VCaP (cell line): ENCODE results near the gene ZMYM2.

Experiments
- H3K27ac ChIP-seq: fragments of 450-650 bp; 2 replicates; pipeline ENCODE4 v1.5.1; 2017
- TF ChIP-seq, protein P1 (sequence below): fragments of 450-650 bp; conservative IDR thresholded peaks from 2 replicates; pipeline ENCODE4 v1.5.1; 2017; ENCODE audit warnings: mild to moderate bottlenecking, moderate library complexity

Gene ZMYM2

DNA sequence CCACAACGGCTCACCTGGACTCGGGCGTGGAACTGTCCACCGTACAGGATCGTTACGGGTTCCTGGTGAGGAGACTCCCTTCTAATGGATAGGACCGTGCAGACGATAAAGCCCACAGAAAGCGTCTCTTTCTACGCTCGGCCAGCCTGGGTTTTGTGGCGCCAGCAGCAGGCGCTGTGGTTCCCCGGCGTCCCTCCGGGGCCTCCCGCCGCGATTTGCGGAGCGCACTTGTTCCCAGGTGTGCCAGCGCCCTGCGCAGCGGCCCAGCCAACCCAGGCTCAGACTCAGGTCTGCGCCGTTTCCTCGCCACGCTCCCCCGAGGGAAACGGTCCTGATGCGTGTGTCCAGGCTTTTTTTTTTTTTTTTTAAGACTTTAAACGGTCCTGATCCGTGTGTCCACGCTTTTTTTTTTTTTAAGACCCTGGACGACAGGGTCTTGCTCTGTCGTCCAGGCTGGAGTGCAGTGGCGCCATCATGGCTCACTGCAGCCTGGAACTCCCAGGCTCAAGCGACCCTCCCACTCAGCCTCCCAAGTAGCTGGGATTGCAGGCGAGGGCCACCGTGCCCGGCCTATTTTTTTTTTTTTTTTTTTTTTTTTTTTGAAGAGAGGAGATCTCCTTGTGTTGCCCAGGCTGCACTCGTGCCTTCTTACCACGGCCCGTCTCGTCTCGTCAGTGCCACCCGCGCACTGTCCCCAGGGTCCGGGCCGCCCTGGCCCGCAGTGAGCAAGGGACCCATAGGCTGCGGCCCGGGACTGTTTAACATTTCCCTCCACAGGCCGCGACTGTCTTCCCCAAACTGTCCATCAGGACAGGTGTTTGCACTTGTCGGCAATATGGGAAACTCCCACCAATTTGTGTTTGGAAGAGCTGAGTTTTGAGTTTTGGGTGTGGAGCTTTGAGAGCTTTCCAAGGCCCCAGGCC is 178.5 kb downstream of the ZMYM2 start:
- TF ChIP-seq, protein P1, sequence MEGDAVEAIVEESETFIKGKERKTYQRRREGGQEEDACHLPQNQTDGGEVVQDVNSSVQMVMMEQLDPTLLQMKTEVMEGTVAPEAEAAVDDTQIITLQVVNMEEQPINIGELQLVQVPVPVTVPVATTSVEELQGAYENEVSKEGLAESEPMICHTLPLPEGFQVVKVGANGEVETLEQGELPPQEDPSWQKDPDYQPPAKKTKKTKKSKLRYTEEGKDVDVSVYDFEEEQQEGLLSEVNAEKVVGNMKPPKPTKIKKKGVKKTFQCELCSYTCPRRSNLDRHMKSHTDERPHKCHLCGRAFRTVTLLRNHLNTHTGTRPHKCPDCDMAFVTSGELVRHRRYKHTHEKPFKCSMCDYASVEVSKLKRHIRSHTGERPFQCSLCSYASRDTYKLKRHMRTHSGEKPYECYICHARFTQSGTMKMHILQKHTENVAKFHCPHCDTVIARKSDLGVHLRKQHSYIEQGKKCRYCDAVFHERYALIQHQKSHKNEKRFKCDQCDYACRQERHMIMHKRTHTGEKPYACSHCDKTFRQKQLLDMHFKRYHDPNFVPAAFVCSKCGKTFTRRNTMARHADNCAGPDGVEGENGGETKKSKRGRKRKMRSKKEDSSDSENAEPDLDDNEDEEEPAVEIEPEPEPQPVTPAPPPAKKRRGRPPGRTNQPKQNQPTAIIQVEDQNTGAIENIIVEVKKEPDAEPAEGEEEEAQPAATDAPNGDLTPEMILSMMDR = no peak
- no peak overlapping the region for H3K27ac ChIP-seq

DNA sequence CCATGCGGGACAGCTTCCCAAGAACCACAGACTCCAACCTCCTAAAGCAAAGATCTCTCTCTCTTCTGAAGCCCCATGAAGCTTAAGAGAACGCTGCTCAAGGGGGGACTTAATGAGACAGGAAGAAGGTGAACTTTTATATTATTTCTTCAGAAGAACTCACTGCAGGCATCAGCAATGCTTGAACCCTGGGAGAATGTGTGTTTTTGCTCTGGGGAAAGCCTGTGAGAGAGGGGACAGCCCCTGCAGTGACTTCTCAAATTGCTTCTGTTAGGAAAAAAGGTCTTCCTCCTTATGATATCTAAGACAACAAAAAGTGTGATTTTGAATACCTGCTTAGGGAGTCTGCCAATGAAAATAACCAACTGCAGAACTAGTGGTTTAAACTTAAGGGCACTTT is 179.3 kb downstream of the ZMYM2 start:
- H3K27ac ChIP-seq = no peak overlapping the region
- TF ChIP-seq, protein P1 = no peak

DNA sequence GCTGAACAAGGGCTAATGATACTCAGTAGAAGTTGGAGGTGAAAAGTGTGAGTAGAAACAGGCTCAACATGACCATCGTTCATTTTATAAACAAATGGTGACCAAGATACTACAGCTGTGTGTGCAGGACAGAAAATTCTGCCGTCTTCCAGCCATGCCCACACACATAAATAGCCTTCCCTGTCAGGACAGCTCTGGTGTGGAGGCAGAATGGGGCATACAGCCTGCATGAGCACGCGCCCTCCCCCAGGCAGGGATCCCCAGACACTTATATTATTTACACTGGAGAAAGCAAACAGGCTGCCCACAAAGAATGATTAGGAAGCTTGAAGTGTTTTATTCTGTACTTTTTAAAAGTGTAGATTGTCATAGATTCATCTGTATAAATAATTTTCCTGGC is 182.0 kb downstream of the ZMYM2 start:
- TF ChIP-seq, protein P1 = no peak
- H3K27ac ChIP-seq = no peak overlapping the region
